Measurements from ENCODE around the gene CASP7.
"Not testable (repeated sequence)": the region's sequence is repeated elsewhere in the genome, so short reads cannot be mapped to it uniquely, and the experiment has no call there.

CASP7 gene

GRCh38 chr10:113679463-113680189 lies at the start of gene CASP7:
CASP7 (plus strand) TSS chr10:113679912; CDS start chr10:113697494, 17,582 bp downstream.
- peak; percentile 50 to 66 for DNase-seq (ENCODE audit: low read depth in 1 of 2, low spot score in 1 of 2)

- no peak for DNase-seq (ENCODE audit: low read depth in 1 of 2, low spot score in 1 of 2)
Measured at GRCh38 chr10:113630929-113631533, 48.7 kb upstream of the CASP7 start.

GRCh38 chr10:113631684-113632367 lies 47.9 kb upstream of the CASP7 start:
- DNase-seq (ENCODE audit: low read depth in 1 of 2, low spot score in 1 of 2): no peak

DNA sequence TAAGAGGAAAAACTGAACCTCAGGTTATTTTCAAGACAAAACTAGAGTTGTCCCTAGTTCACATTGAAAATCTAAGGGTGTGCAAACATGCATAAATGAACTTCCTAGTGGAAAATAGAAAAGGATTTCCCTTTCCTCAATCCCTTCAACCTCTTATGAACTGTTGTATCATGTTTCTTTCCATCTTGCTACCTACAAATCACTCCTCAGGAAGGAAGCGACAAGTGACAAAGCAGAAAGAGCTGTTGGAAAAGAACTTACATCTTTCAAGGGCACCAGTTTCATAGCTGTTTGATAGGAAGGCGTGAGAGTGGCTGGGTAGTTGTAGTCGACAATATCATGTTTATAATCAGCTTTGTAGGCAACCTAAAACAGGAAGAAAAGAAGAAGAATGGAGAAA lies 39.7 kb upstream of the CASP7 start:
- no peak for DNase-seq (ENCODE audit: low read depth in 1 of 2, low spot score in 1 of 2)

DNA sequence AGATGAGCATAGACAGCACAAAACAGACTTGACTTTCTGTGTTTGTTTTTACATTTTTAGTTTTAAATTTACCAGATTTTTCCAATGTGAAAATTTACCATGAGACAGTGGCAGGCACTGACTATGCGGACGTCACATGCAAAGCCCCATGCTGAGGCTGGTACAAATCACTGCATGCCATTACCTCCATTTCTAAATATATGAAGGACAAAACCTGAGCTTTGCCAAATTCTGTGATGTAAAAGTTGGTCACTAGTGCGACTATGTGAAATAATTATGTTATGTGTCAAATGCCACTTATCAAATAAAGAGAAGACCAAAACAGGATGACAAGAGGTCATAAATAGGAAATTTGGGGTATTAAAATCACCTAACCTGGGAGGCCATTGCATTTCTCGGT lies 38.0 kb upstream of the CASP7 start:
- DNase-seq (ENCODE audit: low read depth in 1 of 2, low spot score in 1 of 2): no peak

GRCh38 chr10:113643183-113643582 lies 36.5 kb upstream of the CASP7 start:
- no peak for DNase-seq (ENCODE audit: low read depth in 1 of 2, low spot score in 1 of 2)

DNA sequence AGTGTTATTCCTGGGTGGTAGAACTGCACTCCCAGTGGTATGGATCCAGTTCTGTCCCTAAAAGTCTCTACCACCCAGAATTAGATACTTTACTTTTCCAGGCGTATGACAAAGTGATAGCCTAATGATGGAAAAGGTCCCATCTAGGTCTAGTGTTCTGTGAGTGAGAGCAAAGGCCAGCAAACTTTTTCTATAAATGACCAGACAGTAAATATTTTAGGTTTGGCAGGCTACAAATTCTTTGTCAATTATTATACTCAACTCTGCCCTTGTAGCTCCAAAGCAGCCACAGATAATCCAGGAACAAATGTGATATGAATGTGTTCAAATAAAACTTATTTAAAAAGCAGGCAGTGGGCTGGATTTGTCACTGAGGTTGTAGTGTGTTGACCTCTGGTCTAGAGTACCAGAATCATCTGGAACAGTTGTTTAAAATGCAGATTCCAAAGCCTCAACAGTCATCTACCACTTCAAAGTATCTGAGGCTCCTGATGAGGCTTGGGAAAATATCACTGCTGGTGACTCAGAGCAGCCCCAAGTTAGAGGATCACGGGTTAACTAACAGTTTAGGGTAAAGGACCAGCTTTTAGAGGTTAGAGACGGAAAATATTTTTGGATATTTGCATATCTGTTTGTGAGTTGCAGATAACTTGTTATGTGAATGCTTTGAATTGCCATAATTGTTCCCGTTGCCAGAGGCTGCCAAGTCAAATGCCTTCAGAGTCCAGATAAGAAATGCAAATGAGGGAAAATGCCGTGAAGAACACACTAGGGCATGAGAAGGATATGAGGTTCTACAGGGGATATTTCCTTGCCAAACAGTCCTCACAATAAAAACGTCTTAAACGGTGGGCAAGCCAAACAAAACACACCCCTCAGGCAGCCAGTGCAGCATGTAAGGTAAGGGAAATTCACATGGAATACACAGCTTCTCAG lies 35.3 kb upstream of the CASP7 start:
- DNase-seq (ENCODE audit: low read depth in 1 of 2, low spot score in 1 of 2): no peak

GRCh38 chr10:113646336-113647201 lies 33.1 kb upstream of the CASP7 start:
- DNase-seq (ENCODE audit: low read depth in 1 of 2, low spot score in 1 of 2): no peak

GRCh38 chr10:113647812-113648211 lies 31.9 kb upstream of the CASP7 start:
- DNase-seq (ENCODE audit: low read depth in 1 of 2, low spot score in 1 of 2): no peak

GRCh38 chr10:113648478-113648877 lies 31.2 kb upstream of the CASP7 start:
- no peak for DNase-seq (ENCODE audit: low read depth in 1 of 2, low spot score in 1 of 2)

DNA sequence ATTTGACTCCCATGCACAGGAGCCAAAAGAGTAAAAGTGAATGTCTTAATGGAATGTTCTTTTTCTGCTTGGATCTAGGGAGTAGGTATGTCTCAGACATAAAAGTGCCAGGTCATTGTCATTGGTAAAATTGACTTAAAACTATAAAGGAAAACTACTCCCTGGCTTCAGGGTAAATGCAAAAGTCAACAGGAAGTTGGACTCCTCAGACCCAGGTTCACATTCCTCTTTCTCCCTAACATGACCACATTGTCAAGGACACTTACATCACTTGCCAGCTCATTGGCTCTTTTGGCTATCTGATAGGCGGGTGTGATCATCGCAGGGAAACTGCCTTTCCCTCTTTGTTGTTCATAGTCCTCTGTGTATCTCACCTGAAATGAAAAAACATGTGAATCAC lies 29.5 kb upstream of the CASP7 start:
- DNase-seq (ENCODE audit: low read depth in 1 of 2, low spot score in 1 of 2): no peak

GRCh38 chr10:113651021-113651420 lies 28.7 kb upstream of the CASP7 start:
- no peak for DNase-seq (ENCODE audit: low read depth in 1 of 2, low spot score in 1 of 2)

- no peak for DNase-seq (ENCODE audit: low read depth in 1 of 2, low spot score in 1 of 2)
Measured at GRCh38 chr10:113651898-113652297, 27.8 kb upstream of the CASP7 start.

GRCh38 chr10:113652456-113652855 lies 27.3 kb upstream of the CASP7 start:
- DNase-seq (ENCODE audit: low read depth in 1 of 2, low spot score in 1 of 2): not testable (repeated sequence)

GRCh38 chr10:113656896-113657295 lies 22.8 kb upstream of the CASP7 start:
- DNase-seq (ENCODE audit: low read depth in 1 of 2, low spot score in 1 of 2): no peak

- no peak for DNase-seq (ENCODE audit: low read depth in 1 of 2, low spot score in 1 of 2)
Measured at GRCh38 chr10:113657544-113657943, 22.2 kb upstream of the CASP7 start.

DNA sequence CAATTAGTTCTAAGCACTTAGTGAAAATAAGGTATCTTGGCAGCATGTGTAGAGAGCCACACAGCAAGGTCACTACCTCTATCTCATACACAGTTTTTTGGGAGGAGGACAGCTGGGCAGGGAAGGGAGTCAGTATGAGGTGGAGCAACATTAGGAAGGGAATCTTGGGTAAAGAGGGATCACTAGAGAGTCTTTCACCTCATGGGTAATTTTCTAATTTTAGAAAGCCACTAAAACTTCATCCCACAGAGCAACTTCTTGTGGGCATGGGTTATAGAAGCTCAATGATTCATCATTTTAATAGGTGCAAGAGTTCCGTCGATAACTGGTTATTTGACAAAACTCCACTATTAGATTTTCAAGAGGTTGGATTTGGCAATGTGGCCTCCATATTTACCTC lies 18.4 kb upstream of the CASP7 start:
- DNase-seq (ENCODE audit: low read depth in 1 of 2, low spot score in 1 of 2): no peak

DNA sequence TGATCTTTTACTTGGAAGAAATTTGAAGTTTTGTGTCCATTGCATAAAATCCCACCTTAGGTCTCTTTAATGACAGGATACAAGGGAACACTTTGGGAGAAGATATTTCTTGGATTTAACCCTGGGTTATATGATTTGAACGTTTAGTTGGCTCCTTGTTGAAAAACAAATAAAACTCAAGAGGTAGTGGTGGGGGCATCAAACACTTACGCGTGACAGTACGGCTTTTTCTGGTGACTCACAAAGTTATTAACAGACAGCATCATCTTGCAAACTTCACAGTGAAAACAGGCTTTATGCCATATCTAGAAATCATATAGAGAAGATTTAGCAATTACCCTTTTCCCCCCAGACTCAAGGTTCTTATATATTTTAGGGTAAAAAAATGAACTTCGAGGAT lies 16.6 kb upstream of the CASP7 start:
- DNase-seq (ENCODE audit: low read depth in 1 of 2, low spot score in 1 of 2): no peak

- no peak for DNase-seq (ENCODE audit: low read depth in 1 of 2, low spot score in 1 of 2)
Measured at GRCh38 chr10:113663908-113664307, 15.8 kb upstream of the CASP7 start, which contains the start of gene NRAP. NRAP (minus strand) TSS chr10:113664041; CDS start chr10:113663882, 159 bp downstream.

DNA sequence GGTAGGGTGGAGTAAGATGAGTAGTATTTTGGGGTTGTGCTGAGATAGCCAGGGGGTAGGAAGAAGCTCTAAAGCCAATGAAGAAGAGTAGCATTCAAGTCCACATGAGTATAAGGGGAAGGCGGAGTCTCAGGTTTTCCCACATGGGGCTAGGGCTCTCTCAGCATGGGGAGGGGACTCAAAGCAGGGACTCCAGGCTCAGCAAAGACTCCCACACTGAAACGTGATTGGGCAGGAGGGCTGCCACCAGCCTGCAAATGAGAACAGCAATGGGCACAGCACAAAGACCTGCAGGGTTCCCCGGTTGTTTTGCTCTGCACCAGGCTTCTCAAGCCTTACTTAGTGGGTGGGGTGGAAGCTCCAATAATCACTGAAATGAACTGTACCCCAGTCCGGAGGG lies 14.4 kb upstream of the CASP7 start:
- no peak for DNase-seq (ENCODE audit: low read depth in 1 of 2, low spot score in 1 of 2)

All from stimulated activated CD4-positive, alpha-beta T cell treated with anti-CD3 and anti-CD28 coated beads, Interleukin-15, amount 100 ng/mL, for 1 hour (primary cell).